Activated gamma-delta T cell treated with anti-CD3 and anti-CD28 coated beads, Interleukin-2, amount 50 U/mL, for 16 hours (primary cell): ENCODE data around the gene HS3ST6.
"Not testable (repeated sequence)": the region's sequence is repeated elsewhere in the genome, so short reads cannot be mapped to it uniquely, and the experiment has no call there.

Experiments
- DNase-seq: peaks from one replicate; pipeline ENCODE4 v3.0.0-alpha.2; 2020; ENCODE audit warnings: low read depth

Gene HS3ST6

GRCh38 chr16:1926271-1926670 is 8.1 kb upstream of the HS3ST6 start:
- DNase-seq, result no peak

GRCh38 chr16:1924095-1924494 is 5.9 kb upstream of the HS3ST6 start:
- DNase-seq, result no peak

- no peak for DNase-seq
Observed at GRCh38 chr16:1923299-1924034, 5.3 kb upstream of the HS3ST6 start.

GRCh38 chr16:1922357-1922756 is 4.1 kb upstream of the HS3ST6 start:
- DNase-seq, result no peak

GRCh38 chr16:1920727-1921171 is 2.5 kb upstream of the HS3ST6 start:
- DNase-seq, result no peak

GRCh38 chr16:1920122-1920521 is 1.9 kb upstream of the HS3ST6 start:
- not testable (repeated sequence) for DNase-seq

GRCh38 chr16:1919327-1919998 is 1.2 kb upstream of the HS3ST6 start:
- DNase-seq, result no peak

- no peak for DNase-seq
Observed at GRCh38 chr16:1917665-1918350, 407 bp downstream of the HS3ST6 start.

- DNase-seq, result no peak
Observed at GRCh38 chr16:1917056-1917664, 1.1 kb downstream of the HS3ST6 start.

- DNase-seq, result no peak
Observed at GRCh38 chr16:1916640-1916990, 1.6 kb downstream of the HS3ST6 start.

- DNase-seq, result no peak
Observed at GRCh38 chr16:1915732-1916639, 2.2 kb downstream of the HS3ST6 start.

GRCh38 chr16:1914988-1915387 is 3.2 kb downstream of the HS3ST6 start:
- DNase-seq, result no peak

- DNase-seq, result no peak
Observed at GRCh38 chr16:1914084-1914608, 4.1 kb downstream of the HS3ST6 start.

- no peak for DNase-seq
Observed at GRCh38 chr16:1913327-1914083, 4.7 kb downstream of the HS3ST6 start.

GRCh38 chr16:1912215-1912543 is 6.0 kb downstream of the HS3ST6 start:
- DNase-seq, result no peak

- DNase-seq, result no peak
Observed at GRCh38 chr16:1911467-1912214, 6.6 kb downstream of the HS3ST6 start.

- DNase-seq, result no peak
Observed at GRCh38 chr16:1909561-1910231, 8.5 kb downstream of the HS3ST6 start.

GRCh38 chr16:1908983-1909382 is 9.2 kb downstream of the HS3ST6 start:
- DNase-seq, result no peak

GRCh38 chr16:1908184-1908583 is 10.0 kb downstream of the HS3ST6 start:
- no peak for DNase-seq
